ENCODE results near the gene HLX.

Gene HLX

GRCh38 chr1:220877377-220878095 lies 1.7 kb upstream of the HLX start:
- no peaks in the 10 kb centered on the region for H3K36me3 ChIP-seq (ENCODE audit: insufficient read depth, low read length)
- no peak overlapping the region for H2AFZ ChIP-seq (ENCODE audit: low read depth, low read length)
- no peak overlapping the region for H3K4me2 ChIP-seq (ENCODE audit: insufficient read depth, low read length)
- H3K9ac ChIP-seq (ENCODE audit: low read depth, low read length), result no peak overlapping the region
- no peaks in the 10 kb centered on the region for H3K9me3 ChIP-seq (ENCODE audit: insufficient read depth, low read length, severe bottlenecking)
- ATAC-seq (ENCODE audit: insufficient read depth, low read depth) (no peak), DNase-seq (no peak)
- H3K27ac ChIP-seq (ENCODE audit: low read length), result no peak overlapping the region
- H3K27me3 ChIP-seq (ENCODE audit: insufficient read depth, low read length, poor library complexity), result no peaks in the 10 kb centered on the region
- H3K79me2 ChIP-seq (ENCODE audit: insufficient read depth, low read length), result no peaks in the 10 kb centered on the region
- no peaks in the 10 kb centered on the region for H3K4me1 ChIP-seq (ENCODE audit: insufficient read depth, low read length)
- TF ChIP-seq CTCF (IDR thresholded peaks at IDR 0.05; ENCODE audit: borderline replicate concordance, extremely low read depth, low read length, poor library complexity, severe bottlenecking), result no peak
- no peak for TF ChIP-seq EZH2 (IDR thresholded peaks at IDR 0.05; ENCODE audit: borderline replicate concordance, low read depth, low read length, severe bottlenecking)
- no peak overlapping the region for H3K4me3 ChIP-seq (ENCODE audit: low read depth in 1 of 2, low read length in 2 of 2)
- H4K20me1 ChIP-seq (ENCODE audit: insufficient read depth, low read length), result no peaks in the 10 kb centered on the region

GRCh38 chr1:220878191-220879075 lies 810 bp upstream of the HLX start:
- H3K9ac ChIP-seq (ENCODE audit: low read depth, low read length), result no peak overlapping the region
- no peaks in the 10 kb centered on the region for H4K20me1 ChIP-seq (ENCODE audit: insufficient read depth, low read length)
- no peaks in the 10 kb centered on the region for H3K79me2 ChIP-seq (ENCODE audit: insufficient read depth, low read length)
- H3K4me1 ChIP-seq (ENCODE audit: insufficient read depth, low read length), result no peaks in the 10 kb centered on the region
- no peak overlapping the region for H3K4me3 ChIP-seq (ENCODE audit: low read depth in 1 of 2, low read length in 2 of 2)
- no peak overlapping the region for H3K4me2 ChIP-seq (ENCODE audit: insufficient read depth, low read length)
- no peaks in the 10 kb centered on the region for H3K27me3 ChIP-seq (ENCODE audit: insufficient read depth, low read length, poor library complexity)
- ATAC-seq (ENCODE audit: insufficient read depth, low read depth), result no peak
- no peaks in the 10 kb centered on the region for H3K36me3 ChIP-seq (ENCODE audit: insufficient read depth, low read length)
- DNase-seq, result no peak
- no peaks in the 10 kb centered on the region for H3K9me3 ChIP-seq (ENCODE audit: insufficient read depth, low read length, severe bottlenecking)
- no peak for TF ChIP-seq EZH2 (IDR thresholded peaks at IDR 0.05; ENCODE audit: borderline replicate concordance, low read depth, low read length, severe bottlenecking)
- TF ChIP-seq CTCF (IDR thresholded peaks at IDR 0.05; ENCODE audit: borderline replicate concordance, extremely low read depth, low read length, poor library complexity, severe bottlenecking), result no peak
- H2AFZ ChIP-seq (ENCODE audit: low read depth, low read length), result no peak overlapping the region
- no peak overlapping the region for H3K27ac ChIP-seq (ENCODE audit: low read length)

- Histone ChIP-seq H3K27me3 (ENCODE audit: insufficient read depth, low read length, poor library complexity) (no peaks in the 10 kb centered on the region), H3K27ac (ENCODE audit: low read length) (no peak overlapping the region), H3K79me2 (ENCODE audit: insufficient read depth, low read length) (no peaks in the 10 kb centered on the region), H3K9ac (ENCODE audit: low read depth, low read length) (no peak overlapping the region), H4K20me1 (ENCODE audit: insufficient read depth, low read length) (no peaks in the 10 kb centered on the region), H3K4me1 (ENCODE audit: insufficient read depth, low read length) (no peaks in the 10 kb centered on the region), H3K9me3 (ENCODE audit: insufficient read depth, low read length, severe bottlenecking) (no peaks in the 10 kb centered on the region), H3K36me3 (ENCODE audit: insufficient read depth, low read length) (no peaks in the 10 kb centered on the region), H2AFZ (ENCODE audit: low read depth, low read length) (no peak overlapping the region), H3K4me2 (ENCODE audit: insufficient read depth, low read length) (no peak overlapping the region), H3K4me3 (ENCODE audit: low read depth in 1 of 2, low read length in 2 of 2) (no peak overlapping the region)
- DNase-seq (no peak), ATAC-seq (ENCODE audit: insufficient read depth, low read depth) (no peak)
- no peak for TF ChIP-seq EZH2 (IDR thresholded peaks at IDR 0.05; ENCODE audit: borderline replicate concordance, low read depth, low read length, severe bottlenecking)
- no peak for TF ChIP-seq CTCF (IDR thresholded peaks at IDR 0.05; ENCODE audit: borderline replicate concordance, extremely low read depth, low read length, poor library complexity, severe bottlenecking)
Measured at GRCh38 chr1:220879509-220880361, 492 bp downstream of the HLX start.
